Ascending aorta (tissue), 2 donors: Measurements from ENCODE around the gene C20orf204. TPM values are rescaled to one million over a fixed set of nuclear protein-coding genes. Genes with fewer than 3 reads are reported as not detected.

ENCODE experiments used
- DNase-seq, 2 donors: peaks; one replicate each; pipeline ENCODE4 v3.0.0-alpha.2; 2019; ENCODE audit warnings: low spot score in 2 of 2
- H3K27ac ChIP-seq, 2 donors: fragments of 200-600 bp; sonication (generic); one replicate each; pipeline ENCODE4 v1.5.1; 2016 to 2017; ENCODE audit warnings: mild to moderate bottlenecking in 1 of 2
- H3K27me3 ChIP-seq: fragments of 200-600 bp; sonication (generic); one replicate; pipeline ENCODE4 v1.5.1; 2017
- H3K36me3 ChIP-seq, 2 donors: fragments of 200-600 bp; sonication (generic); one replicate each; pipeline ENCODE4 v1.5.1; 2016
- H3K4me1 ChIP-seq, 2 donors: fragments of 200-600 bp; sonication (generic); one replicate each; pipeline ENCODE4 v1.5.1; 2016 to 2017; ENCODE audit warnings: mild to moderate bottlenecking in 1 of 2
- H3K4me3 ChIP-seq, 2 donors: fragments of 200-600 bp; sonication (generic); one replicate each; pipeline ENCODE4 v1.5.1; 2016 to 2017; ENCODE audit warnings: mild to moderate bottlenecking in 1 of 2
- H3K9me3 ChIP-seq, 2 donors: fragments of 200-600 bp; sonication (generic); one replicate each; pipeline ENCODE4 v1.5.1; 2016
- intact Hi-C: fragments of 100-400 bp; cut with DNase I; formaldehyde crosslinking; loops from one replicate; pipeline ENCODE4 v1.15.1; 2023
- total RNA-seq: library from RNA; depleted of rRNA; stranded (reverse); fragments of >200 nt; gene quantifications from one replicate; pipeline ENCODE4 v1.1.0, GENCODE V29; 2016
- TF ChIP-seq, protein P1 (sequence below), 3 experiments: fragments of 200-600 bp in 2 of 3; fragments of 450-650 bp in 1 of 3; sonication (generic) in 2 of 3; IDR thresholded peaks; one replicate each; pipeline ENCODE4 v1.5.1; 2016 to 2019; ENCODE audit warnings: antibody characterized with exemption in 3 of 3, mild to moderate bottlenecking in 1 of 3, moderate library complexity in 1 of 3

The C20orf204 gene
- total RNA-seq, 1 donor from 2014 or later, result not detected

DNA sequence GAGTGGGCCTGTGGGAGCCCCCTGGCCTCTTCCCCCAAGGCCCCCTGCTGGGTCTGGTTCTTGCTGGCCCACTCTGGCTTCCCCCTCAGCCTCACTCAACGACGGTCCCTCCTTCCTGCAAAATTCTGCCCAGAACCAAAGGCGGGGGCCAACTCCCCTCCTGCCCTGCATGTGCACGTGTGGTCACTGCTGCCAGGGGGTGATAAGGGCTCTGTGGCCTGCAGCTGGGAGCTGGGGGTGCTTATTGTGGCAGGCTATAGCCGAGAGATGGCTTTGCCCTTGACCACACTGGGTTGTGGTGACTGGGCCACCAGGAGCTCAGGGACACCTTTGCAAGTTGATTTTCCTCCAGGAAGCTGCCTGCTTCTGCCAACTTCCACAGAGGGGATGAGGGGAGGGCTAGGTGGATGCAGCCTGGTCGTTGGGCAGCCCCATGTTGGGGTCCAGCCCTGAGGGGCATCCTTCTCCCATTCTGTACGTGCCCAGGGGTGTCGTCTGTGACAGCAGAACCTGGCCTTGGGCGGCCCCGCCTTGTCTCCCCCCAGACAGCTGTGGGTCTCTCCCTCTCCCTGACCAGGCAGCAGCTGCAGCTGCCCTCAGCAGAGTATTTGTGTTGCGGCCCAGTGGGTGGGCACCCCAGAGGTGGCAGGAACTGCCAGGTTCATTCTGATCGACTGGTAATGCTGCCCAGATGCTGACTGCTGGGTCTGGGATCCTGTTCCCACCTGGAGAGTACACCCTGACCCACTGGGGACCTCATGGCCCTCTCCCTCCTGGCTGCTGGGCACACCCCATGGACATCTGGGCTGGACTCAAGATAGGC is 32.6 kb downstream of the C20orf204 start:
- H3K9me3 ChIP-seq, result no peaks in the 10 kb centered on the region
- intact Hi-C loops, result no loop called here
- TF ChIP-seq, protein P1, sequence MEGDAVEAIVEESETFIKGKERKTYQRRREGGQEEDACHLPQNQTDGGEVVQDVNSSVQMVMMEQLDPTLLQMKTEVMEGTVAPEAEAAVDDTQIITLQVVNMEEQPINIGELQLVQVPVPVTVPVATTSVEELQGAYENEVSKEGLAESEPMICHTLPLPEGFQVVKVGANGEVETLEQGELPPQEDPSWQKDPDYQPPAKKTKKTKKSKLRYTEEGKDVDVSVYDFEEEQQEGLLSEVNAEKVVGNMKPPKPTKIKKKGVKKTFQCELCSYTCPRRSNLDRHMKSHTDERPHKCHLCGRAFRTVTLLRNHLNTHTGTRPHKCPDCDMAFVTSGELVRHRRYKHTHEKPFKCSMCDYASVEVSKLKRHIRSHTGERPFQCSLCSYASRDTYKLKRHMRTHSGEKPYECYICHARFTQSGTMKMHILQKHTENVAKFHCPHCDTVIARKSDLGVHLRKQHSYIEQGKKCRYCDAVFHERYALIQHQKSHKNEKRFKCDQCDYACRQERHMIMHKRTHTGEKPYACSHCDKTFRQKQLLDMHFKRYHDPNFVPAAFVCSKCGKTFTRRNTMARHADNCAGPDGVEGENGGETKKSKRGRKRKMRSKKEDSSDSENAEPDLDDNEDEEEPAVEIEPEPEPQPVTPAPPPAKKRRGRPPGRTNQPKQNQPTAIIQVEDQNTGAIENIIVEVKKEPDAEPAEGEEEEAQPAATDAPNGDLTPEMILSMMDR (IDR thresholded peaks at IDR 0.05), result no peak

GRCh38 chr20:64069209-64069613 is 33.2 kb downstream of the C20orf204 start:
- Histone ChIP-seq H3K9me3 (no peaks in the 10 kb centered on the region), H3K36me3 (peaks cover 31 to 47% of the 10 kb centered on the region in 2 donors), H3K27ac (no peak overlapping the region), H3K4me1 (peaks cover 4 to 15% of the 10 kb centered on the region in 2 donors), H3K4me3 (no peak overlapping the region), H3K27me3 (no peaks in the 10 kb centered on the region)
- DNase-seq, result no peak
- TF ChIP-seq, protein P1 (IDR thresholded peaks at IDR 0.05), result no peak
- intact Hi-C loops, result no loop called here

More for the DNA sequence above, 32.6 kb downstream of the C20orf204 start:
- no peak for DNase-seq
- no peaks in the 10 kb centered on the region for H3K27me3 ChIP-seq
- H3K36me3 ChIP-seq, result peaks cover 28 to 41% of the 10 kb centered on the region in 2 donors
- peaks cover 10 to 17% of the 10 kb centered on the region in 2 donors for H3K4me1 ChIP-seq
- no peak overlapping the region for H3K27ac ChIP-seq
- no peak overlapping the region for H3K4me3 ChIP-seq

DNA sequence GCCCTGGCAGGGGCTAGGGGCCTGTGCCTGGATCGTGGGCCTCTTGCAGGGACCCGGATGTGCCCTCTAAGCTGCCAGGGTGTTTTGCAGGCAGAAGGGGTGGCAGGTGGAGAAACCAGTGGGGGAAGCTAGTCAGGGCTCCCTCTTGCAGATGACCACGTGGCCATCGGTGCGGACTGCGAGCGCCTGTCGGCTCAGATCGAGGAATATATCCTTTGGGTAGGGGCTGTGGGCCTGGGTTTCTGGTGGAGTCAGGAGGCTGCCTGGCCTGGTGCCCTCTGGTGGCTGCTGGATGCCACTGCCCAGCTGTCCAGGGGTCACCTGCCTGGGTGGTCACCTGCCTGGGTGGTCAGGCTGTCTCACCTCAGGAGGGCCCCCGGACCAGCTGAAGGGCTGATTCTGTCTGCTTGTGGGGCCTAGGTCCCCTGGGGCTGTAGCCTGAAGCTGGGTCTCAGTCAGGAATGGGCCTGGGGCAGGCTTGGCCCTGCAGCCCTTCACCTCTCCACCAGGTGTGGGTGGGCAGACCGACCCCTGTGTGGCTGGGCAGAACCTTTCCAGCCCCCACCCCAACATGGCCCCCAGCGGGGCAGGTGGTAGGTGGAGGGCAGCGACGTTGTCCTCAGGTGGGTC is 33.7 kb downstream of the C20orf204 start:
- intact Hi-C loops, result no loop called here
- H3K36me3 ChIP-seq, result peaks cover 34 to 51% of the 10 kb centered on the region in 2 donors
- H3K4me1 ChIP-seq, result peaks cover 3 to 10% of the 10 kb centered on the region in 2 donors
- no peaks in the 10 kb centered on the region for H3K27me3 ChIP-seq
- DNase-seq, result no peak
- no peak overlapping the region for H3K4me3 ChIP-seq
- no peak overlapping the region for H3K27ac ChIP-seq
- TF ChIP-seq, protein P1 (IDR thresholded peaks at IDR 0.05), result peak in 2 of 3 experiments; percentile 49 to 54
- no peaks in the 10 kb centered on the region for H3K9me3 ChIP-seq

DNA sequence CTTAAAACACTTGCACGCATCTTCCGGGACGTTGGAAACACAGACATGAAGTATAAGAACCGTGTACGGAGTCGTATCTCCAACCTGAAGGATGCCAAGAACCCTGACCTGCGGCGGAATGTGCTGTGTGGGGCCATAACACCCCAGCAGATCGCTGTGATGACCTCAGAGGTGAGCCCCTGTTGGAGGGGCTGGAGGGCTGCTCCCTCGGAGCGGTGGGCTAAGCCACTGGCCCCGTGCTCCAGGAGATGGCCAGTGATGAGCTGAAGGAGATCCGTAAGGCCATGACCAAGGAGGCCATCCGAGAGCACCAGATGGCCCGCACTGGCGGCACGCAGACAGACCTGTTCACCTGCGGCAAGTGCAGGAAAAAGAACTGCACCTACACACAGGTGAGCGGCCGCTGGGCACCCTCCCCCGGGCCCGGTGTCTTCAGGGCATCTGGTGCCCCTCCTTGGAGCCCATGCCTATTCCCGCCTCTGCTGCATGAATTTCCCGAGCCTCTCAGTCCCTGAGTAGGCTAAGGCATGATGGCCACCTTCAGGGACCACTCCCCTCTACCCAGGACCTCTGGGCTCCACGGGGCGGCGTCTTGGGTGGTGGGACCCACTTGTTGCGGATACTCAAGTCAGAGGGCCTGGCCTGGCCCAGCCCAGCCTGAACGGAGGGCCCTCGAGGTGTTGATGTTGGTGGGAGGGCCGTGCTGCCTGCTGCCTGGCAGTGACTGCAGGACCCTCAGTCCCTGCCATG is 34.4 kb downstream of the C20orf204 start:
- intact Hi-C loops, result no loop called here
- Histone ChIP-seq H3K27me3 (no peaks in the 10 kb centered on the region), H3K36me3 (peaks cover 34 to 51% of the 10 kb centered on the region in 2 donors), H3K27ac (no peak overlapping the region), H3K4me1 (peaks cover 0 to 4% of the 10 kb centered on the region in 2 donors), H3K9me3 (no peaks in the 10 kb centered on the region), H3K4me3 (no peak overlapping the region)
- TF ChIP-seq, protein P1 (IDR thresholded peaks at IDR 0.05), result no peak
- no peak for DNase-seq
